GM12878 (cell line): Measurements from ENCODE around the gene TBCE. TPM values are rescaled to one million over a fixed set of nuclear protein-coding genes. Genes with fewer than 3 reads are reported as not detected.

Source experiments
- CEBPB ChIP-seq, 2 experiments: fragments of 150-350 bp in 1 of 2; IDR thresholded peaks; 2 replicates each; pipeline ENCODE4 v1.6.1; 2012 to 2014; ENCODE audit warnings: low read depth in 2 of 2, low read length in 2 of 2, borderline replicate concordance in 1 of 2, inconsistent platforms in 1 of 2
- CHD4 ChIP-seq: fragments of 200-600 bp; sonication (generic); IDR thresholded peaks from 2 replicates; pipeline ENCODE4 v1.6.1; 2016; ENCODE audit warnings: mild to moderate bottlenecking
- CREM ChIP-seq: IDR thresholded peaks from 2 replicates; pipeline ENCODE4 v1.6.1; 2014; ENCODE audit warnings: antibody characterized with exemption, low read depth
- ESRRA ChIP-seq: IDR thresholded peaks from 2 replicates; pipeline ENCODE4 v1.6.1; 2012; ENCODE audit warnings: mild to moderate bottlenecking, low read length, improper control_type of control experiment
- IKZF1 ChIP-seq: fragments of 450-650 bp; conservative IDR thresholded peaks from 2 replicates; pipeline ENCODE4 v1.6.1; 2017; ENCODE audit warnings: antibody characterized with exemption, mild to moderate bottlenecking
- KAT2A ChIP-seq: conservative IDR thresholded peaks from 2 replicates; pipeline ENCODE4 v1.6.1; 2011; ENCODE audit warnings: low read depth, low read length; ENCODE audit not compliant: control insufficient read depth
- POLR2A ChIP-seq: IDR thresholded peaks from 2 replicates; pipeline ENCODE4 v1.6.1; 2011; ENCODE audit warnings: low read depth, mild to moderate bottlenecking, low read length
- RCOR1 ChIP-seq: conservative IDR thresholded peaks from 2 replicates; pipeline ENCODE4 v1.6.1; 2012; ENCODE audit warnings: low read depth, low read length, improper control_type of control experiment
- SMAD1 ChIP-seq: fragments of 450-650 bp; IDR thresholded peaks from 2 replicates; pipeline ENCODE4 v1.6.1; 2018; ENCODE audit warnings: mild to moderate bottlenecking, low read depth; ENCODE audit not compliant: partially characterized antibody
- ZNF24 ChIP-seq: fragments of 450-650 bp; IDR thresholded peaks from 2 replicates; pipeline ENCODE4 v1.6.1; 2017; ENCODE audit warnings: antibody characterized with exemption, mild to moderate bottlenecking
- ZNF274 ChIP-seq: IDR thresholded peaks from one replicate; pipeline ENCODE4 v1.8.0; 2011; ENCODE audit not compliant: insufficient read length, insufficient read depth
- polyA plus RNA-seq, 11 experiments: library from polyadenylated mRNA; depleted of rRNA in 4 of 11; unstranded in 6 of 11; stranded (reverse) in 5 of 11; fragments of >200 nt; fragmentation: Nextera tagmentation in 4 of 11; fragmentation: Illumina TruSeq in 1 of 11; extraction: Ambion mirVana in 4 of 11; extraction: Trizol in 1 of 11; gene quantifications; 1 replicate in 1 of 11; 2 replicates in 10 of 11; pipeline versions ENCODE4 v1.2.1 to v1.2.3, GENCODE V29; 2011 to 2016; ENCODE audit warnings: inconsistent platforms in 2 of 11, missing spikeins in 2 of 11, low read depth in 1 of 11
- total RNA-seq, 4 experiments: library from RNA; depleted of rRNA in 3 of 4; stranded (reverse); fragments of >200 nt in 3 of 4; fragmentation: Illumina TruSeq in 1 of 4; extraction: Trizol in 1 of 4; gene quantifications; 2 replicates each; pipeline versions ENCODE4 v1.2.1 to v1.2.3, GENCODE V29; 2013 to 2021
- TF ChIP-seq, protein P1 (sequence below): fragments of 450-650 bp; IDR thresholded peaks from 2 replicates; pipeline ENCODE4 v1.6.1; 2016; ENCODE audit warnings: mild to moderate bottlenecking, moderate library complexity, borderline replicate concordance

Gene TBCE
- total and polyA plus RNA-seq, 10 of the 15 experiments (the other 5 are each of a cell fraction or from before 2014, with no cell fraction given), result 22.7 to 48.7 (median 29.2) TPM

DNA sequence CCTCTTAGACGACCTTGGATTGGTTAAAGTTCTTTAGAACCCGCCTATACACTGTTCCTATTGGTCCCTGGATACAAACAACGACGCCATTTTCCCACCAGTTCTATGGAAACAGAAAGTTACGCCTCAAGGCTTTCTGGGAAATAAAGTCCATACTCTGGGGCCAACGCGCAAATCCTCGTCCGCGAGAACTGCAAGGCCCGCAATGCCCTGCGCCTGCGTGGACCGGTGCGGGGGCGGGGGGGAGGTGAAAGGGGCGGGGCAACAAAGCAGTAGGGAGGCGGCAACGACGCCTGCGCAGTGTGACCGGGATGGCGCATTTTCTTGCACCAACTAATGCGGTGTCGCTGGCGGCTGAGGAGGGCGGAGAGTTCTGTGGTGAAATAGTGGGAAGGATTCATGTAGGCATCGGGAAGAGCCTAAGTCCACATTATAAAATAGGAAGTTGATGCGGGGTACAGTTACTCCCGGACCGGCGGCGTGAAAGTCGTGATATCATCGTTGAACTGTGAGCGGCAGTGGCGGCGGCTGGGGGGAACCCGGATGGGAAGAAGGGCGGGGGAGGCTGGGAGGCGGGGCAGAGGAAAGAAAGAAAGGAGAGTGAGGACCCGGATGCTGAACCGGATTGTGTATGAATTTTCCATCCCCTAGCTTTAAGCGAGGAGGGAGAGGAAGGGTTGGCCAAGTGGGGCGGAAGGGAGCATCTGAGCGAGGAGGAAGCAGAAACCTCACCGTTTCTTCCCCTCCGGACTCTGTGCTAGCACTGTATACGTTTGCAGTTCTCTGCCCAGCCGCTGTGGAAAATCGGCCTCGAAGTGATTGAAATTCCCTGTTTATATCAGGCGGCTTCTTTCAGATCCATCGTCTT, 38.7 kb upstream of the TBCE start, which contains the start of gene GGPS1 (continued):
- TF ChIP-seq, protein P1, sequence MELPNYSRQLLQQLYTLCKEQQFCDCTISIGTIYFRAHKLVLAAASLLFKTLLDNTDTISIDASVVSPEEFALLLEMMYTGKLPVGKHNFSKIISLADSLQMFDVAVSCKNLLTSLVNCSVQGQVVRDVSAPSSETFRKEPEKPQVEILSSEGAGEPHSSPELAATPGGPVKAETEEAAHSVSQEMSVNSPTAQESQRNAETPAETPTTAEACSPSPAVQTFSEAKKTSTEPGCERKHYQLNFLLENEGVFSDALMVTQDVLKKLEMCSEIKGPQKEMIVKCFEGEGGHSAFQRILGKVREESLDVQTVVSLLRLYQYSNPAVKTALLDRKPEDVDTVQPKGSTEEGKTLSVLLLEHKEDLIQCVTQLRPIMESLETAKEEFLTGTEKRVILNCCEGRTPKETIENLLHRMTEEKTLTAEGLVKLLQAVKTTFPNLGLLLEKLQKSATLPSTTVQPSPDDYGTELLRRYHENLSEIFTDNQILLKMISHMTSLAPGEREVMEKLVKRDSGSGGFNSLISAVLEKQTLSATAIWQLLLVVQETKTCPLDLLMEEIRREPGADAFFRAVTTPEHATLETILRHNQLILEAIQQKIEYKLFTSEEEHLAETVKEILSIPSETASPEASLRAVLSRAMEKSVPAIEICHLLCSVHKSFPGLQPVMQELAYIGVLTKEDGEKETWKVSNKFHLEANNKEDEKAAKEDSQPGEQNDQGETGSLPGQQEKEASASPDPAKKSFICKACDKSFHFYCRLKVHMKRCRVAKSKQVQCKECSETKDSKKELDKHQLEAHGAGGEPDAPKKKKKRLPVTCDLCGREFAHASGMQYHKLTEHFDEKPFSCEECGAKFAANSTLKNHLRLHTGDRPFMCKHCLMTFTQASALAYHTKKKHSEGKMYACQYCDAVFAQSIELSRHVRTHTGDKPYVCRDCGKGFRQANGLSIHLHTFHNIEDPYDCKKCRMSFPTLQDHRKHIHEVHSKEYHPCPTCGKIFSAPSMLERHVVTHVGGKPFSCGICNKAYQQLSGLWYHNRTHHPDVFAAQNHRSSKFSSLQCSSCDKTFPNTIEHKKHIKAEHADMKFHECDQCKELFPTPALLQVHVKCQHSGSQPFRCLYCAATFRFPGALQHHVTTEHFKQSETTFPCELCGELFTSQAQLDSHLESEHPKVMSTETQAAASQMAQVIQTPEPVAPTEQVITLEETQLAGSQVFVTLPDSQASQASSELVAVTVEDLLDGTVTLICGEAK, result peak; percentile 90
- TF ChIP-seq POLR2A (peak; percentile 87), ZNF24 (no peak), CHD4 (no peak), CEBPB (IDR thresholded peaks at IDR 0.05; ENCODE audit: borderline replicate concordance in 1 of 2, low read depth in 2 of 2, low read length in 2 of 2) (no peak), ZNF274 (no peak), SMAD1 (peak; percentile 74), CREM (peak; percentile 87; the same call in 1 of the 2 replicates), KAT2A (no peak), RCOR1 (0 out of 2 replicates have a peak, but pooled peaks have one; percentile 75), ESRRA (peak; percentile 80; the same call in 1 of the 2 replicates), IKZF1 (peak; percentile 68)
